ENCODE results near the gene FOXO6. TPM values are rescaled to one million over a fixed set of nuclear protein-coding genes. Genes with fewer than 3 reads are reported as not detected.

Gene FOXO6
- total RNA-seq, 1 experiment from 2014 or later, result 0.59 TPM

DNA sequence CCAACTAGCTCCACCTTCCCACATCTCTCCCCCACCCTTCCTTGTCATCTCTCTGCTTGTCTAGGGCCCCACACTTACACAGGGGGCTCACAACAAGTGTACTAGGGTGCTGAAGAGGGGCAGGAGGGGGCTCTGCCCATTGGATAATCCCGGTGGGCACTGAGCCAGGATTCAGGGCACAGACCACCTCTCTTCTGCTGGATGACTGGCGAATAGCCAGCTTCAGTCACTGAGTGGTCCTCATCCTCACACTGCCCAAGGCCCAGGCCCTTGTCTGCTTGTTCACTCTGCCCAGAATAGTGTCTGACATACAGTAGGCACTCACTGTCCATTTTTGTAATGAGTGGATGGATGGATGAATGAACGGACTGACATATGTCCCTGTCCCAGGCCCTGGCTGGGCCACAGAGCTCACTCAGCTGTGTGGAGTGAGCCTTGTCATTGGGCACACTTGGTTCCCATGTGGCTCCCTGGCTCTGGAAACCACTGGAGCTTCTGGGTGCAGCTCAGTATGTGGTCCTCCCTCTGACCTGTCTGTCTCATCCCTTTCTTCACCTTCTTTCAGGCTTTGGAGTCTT, 36.6 kb downstream of the FOXO6 start:
- no peaks in the 10 kb centered on the region for H3K36me3 Mint-ChIP-seq (ENCODE audit: insufficient read depth, unreplicated experiment)
- intact Hi-C loops (cut with micrococcal nuclease; ENCODE audit: unreplicated experiment), result no loop called here
- Histone ChIP-seq H3K36me3 (ENCODE audit: control insufficient read depth, insufficient read depth, low read length) (no peaks in the 10 kb centered on the region), H3K4me1 (no peaks in the 10 kb centered on the region), H3K9me3 (no peaks in the 10 kb centered on the region), H3K27me3 (replicated peaks; ENCODE audit: control insufficient read depth, insufficient read depth, low read length) (no peaks in the 10 kb centered on the region), H3K4me3 (ENCODE audit: low read depth, low read length) (no peak overlapping the region)
- peaks cover 11% of the 10 kb centered on the region for H3K27me3 Mint-ChIP-seq (ENCODE audit: insufficient read depth, unreplicated experiment)
- no peaks in the 10 kb centered on the region for H3K4me1 Mint-ChIP-seq (ENCODE audit: low read depth, unreplicated experiment)
- no peak for DNase-seq
- H3K9me3 Mint-ChIP-seq (ENCODE audit: unreplicated experiment), result no peaks in the 10 kb centered on the region
- CTCF ChIA-PET, result no interaction called here
- POLR2A ChIA-PET, result no interaction called here
- H3K27ac Mint-ChIP-seq (ENCODE audit: unreplicated experiment), result no peak overlapping the region
- TF ChIP-seq CTCF (IDR thresholded peaks at IDR 0.05; ENCODE audit: insufficient read depth in 1 of 2, low read depth in 1 of 2, low read length in 1 of 2, severe bottlenecking in 1 of 2, unreplicated experiment in 1 of 2), result no peak
- no TSS peak for BruUV-seq (replicated peaks)
- H3K4me3 Mint-ChIP-seq (ENCODE audit: unreplicated experiment), result no peak overlapping the region

- Mint-ChIP-seq H3K27ac (ENCODE audit: unreplicated experiment) (no peak overlapping the region), H3K27me3 (ENCODE audit: insufficient read depth, unreplicated experiment) (peaks cover 16% of the 10 kb centered on the region), H3K9me3 (ENCODE audit: unreplicated experiment) (no peaks in the 10 kb centered on the region), H3K36me3 (ENCODE audit: insufficient read depth, unreplicated experiment) (no peaks in the 10 kb centered on the region), H3K4me1 (ENCODE audit: low read depth, unreplicated experiment) (no peaks in the 10 kb centered on the region), H3K4me3 (ENCODE audit: unreplicated experiment) (no peak overlapping the region)
- Histone ChIP-seq H3K4me3 (ENCODE audit: low read depth, low read length) (no peak overlapping the region), H3K27me3 (replicated peaks; ENCODE audit: control insufficient read depth, insufficient read depth, low read length) (no peaks in the 10 kb centered on the region), H3K4me1 (no peaks in the 10 kb centered on the region), H3K36me3 (ENCODE audit: control insufficient read depth, insufficient read depth, low read length) (no peaks in the 10 kb centered on the region), H3K9me3 (no peaks in the 10 kb centered on the region)
- TF ChIP-seq CTCF (IDR thresholded peaks at IDR 0.05; ENCODE audit: insufficient read depth in 1 of 2, low read depth in 1 of 2, low read length in 1 of 2, severe bottlenecking in 1 of 2, unreplicated experiment in 1 of 2), result no peak
- DNase-seq, result no peak
- POLR2A ChIA-PET, result no interaction called here
- CTCF ChIA-PET, result no interaction called here
- BruUV-seq (replicated peaks), result no TSS peak
- intact Hi-C loops (cut with micrococcal nuclease; ENCODE audit: unreplicated experiment), result no loop called here
Measured at GRCh38 chr1:41399145-41399795, 38.0 kb downstream of the FOXO6 start.

DNA sequence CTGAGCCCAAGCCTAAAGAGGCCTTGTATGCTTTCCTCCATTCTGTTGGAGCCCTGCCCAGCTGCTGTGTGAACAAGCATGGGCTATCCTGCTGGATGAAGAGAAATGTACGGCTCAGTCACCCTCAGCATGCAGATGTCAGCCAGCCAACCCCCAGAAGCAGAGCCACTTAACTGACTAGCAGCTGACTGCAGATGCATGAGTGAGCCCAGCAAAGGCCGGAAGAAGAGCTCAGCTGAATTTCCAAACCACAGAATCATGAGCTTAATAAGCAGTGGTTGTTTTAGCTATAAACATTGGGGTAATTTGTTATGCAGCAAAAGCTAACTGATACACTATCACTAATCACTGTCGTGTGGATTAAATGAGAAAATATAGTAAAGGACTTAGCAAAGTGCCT, 39.0 kb downstream of the FOXO6 start:
- POLR2A ChIA-PET, result no interaction called here
- peaks cover 16% of the 10 kb centered on the region for H3K27me3 Mint-ChIP-seq (ENCODE audit: insufficient read depth, unreplicated experiment)
- H3K27me3 ChIP-seq (replicated peaks; ENCODE audit: control insufficient read depth, insufficient read depth, low read length), result no peaks in the 10 kb centered on the region

More for the DNA sequence above, 39.0 kb downstream of the FOXO6 start:
- H3K4me1 ChIP-seq, result no peaks in the 10 kb centered on the region
- no peak for TF ChIP-seq CTCF (IDR thresholded peaks at IDR 0.05; ENCODE audit: insufficient read depth in 1 of 2, low read depth in 1 of 2, low read length in 1 of 2, severe bottlenecking in 1 of 2, unreplicated experiment in 1 of 2)
- Mint-ChIP-seq H3K36me3 (ENCODE audit: insufficient read depth, unreplicated experiment) (no peaks in the 10 kb centered on the region), H3K4me3 (ENCODE audit: unreplicated experiment) (no peak overlapping the region), H3K9me3 (ENCODE audit: unreplicated experiment) (no peaks in the 10 kb centered on the region), H3K4me1 (ENCODE audit: low read depth, unreplicated experiment) (no peaks in the 10 kb centered on the region), H3K27ac (ENCODE audit: unreplicated experiment) (no peak overlapping the region)
- H3K4me3 ChIP-seq (ENCODE audit: low read depth, low read length), result no peak overlapping the region
- no peaks in the 10 kb centered on the region for H3K9me3 ChIP-seq
- BruUV-seq (replicated peaks), result no TSS peak
- no peak for DNase-seq
- intact Hi-C loops (cut with micrococcal nuclease; ENCODE audit: unreplicated experiment), result no loop called here
- no peaks in the 10 kb centered on the region for H3K36me3 ChIP-seq (ENCODE audit: control insufficient read depth, insufficient read depth, low read length)
- CTCF ChIA-PET, result no interaction called here
